Endodermal cell (in vitro differentiated cells): ENCODE results near the gene BTBD9. TPM values are rescaled to one million over a fixed set of nuclear protein-coding genes. Genes with fewer than 3 reads are reported as not detected.

Experiments
- DNase-seq: peaks from one replicate; pipeline ENCODE4 v3.0.0-alpha.2; 2017
- H3K27ac ChIP-seq: 2 replicates; pipeline ENCODE4 v1.5.1; 2013; ENCODE audit warnings: mild to moderate bottlenecking, low read depth, low read length, moderate library complexity
- H3K27me3 ChIP-seq: 2 replicates; pipeline ENCODE4 v1.6.1; 2013; ENCODE audit warnings: mild to moderate bottlenecking, low read length, moderate library complexity; ENCODE audit not compliant: insufficient read depth, control insufficient read depth, poor library complexity, severe bottlenecking
- H3K36me3 ChIP-seq: 2 replicates; pipeline ENCODE4 v1.7.0; 2013; ENCODE audit warnings: mild to moderate bottlenecking, low read length, moderate library complexity; ENCODE audit not compliant: control insufficient read depth, insufficient read depth
- H3K4me1 ChIP-seq: one replicate; pipeline ENCODE4 v1.7.0; 2013; ENCODE audit warnings: low read length; ENCODE audit not compliant: control insufficient read depth, insufficient read depth
- H3K4me3 ChIP-seq: 2 replicates; pipeline ENCODE4 v1.5.1; 2013; ENCODE audit warnings: mild to moderate bottlenecking, low read length, moderate library complexity
- H3K9ac ChIP-seq: 2 replicates; pipeline ENCODE4 v1.6.1; 2013; ENCODE audit warnings: mild to moderate bottlenecking, low read length, moderate library complexity; ENCODE audit not compliant: poor library complexity, severe bottlenecking; ENCODE audit errors: extremely low read depth
- H3K9me3 ChIP-seq: 2 replicates; pipeline ENCODE4 v1.6.1; 2013; ENCODE audit warnings: mild to moderate bottlenecking, low read length, moderate library complexity; ENCODE audit not compliant: control insufficient read depth
- H3K27ac Mint-ChIP-seq: 2 replicates; pipeline ENCODE4 v1.8.0; 2020; ENCODE audit warnings: mixed read lengths
- H3K27me3 Mint-ChIP-seq: 2 replicates; pipeline ENCODE4 v1.8.0; 2021; ENCODE audit warnings: mild to moderate bottlenecking, mixed read lengths; ENCODE audit not compliant: insufficient read depth
- H3K36me3 Mint-ChIP-seq: 2 replicates; pipeline ENCODE4 v1.8.0; 2020; ENCODE audit warnings: low read depth, mixed read lengths
- H3K4me1 Mint-ChIP-seq: 2 replicates; pipeline ENCODE4 v1.8.0; 2020; ENCODE audit warnings: mixed read lengths
- H3K4me3 Mint-ChIP-seq: 2 replicates; pipeline ENCODE4 v1.8.0; 2020; ENCODE audit warnings: mild to moderate bottlenecking, moderate library complexity, mixed read lengths
- H3K9me3 Mint-ChIP-seq: 2 replicates; pipeline ENCODE4 v1.8.0; 2020; ENCODE audit warnings: mild to moderate bottlenecking, mixed read lengths
- CTCF ChIP-seq: fragments of 200-600 bp; sonication (generic); conservative IDR thresholded peaks from 2 replicates; pipeline ENCODE4 v1.5.0; 2021; ENCODE audit warnings: antibody characterized with exemption, mild to moderate bottlenecking
- WGBS, 2 experiments: methylation state at CpG; one replicate each; pipeline versions ENCODE4 v1.1.5 to v1.1.7; 2013; ENCODE audit warnings: missing lambda C conversion rate in 2 of 2, mixed read lengths in 1 of 2; ENCODE audit not compliant: insufficient coverage in 1 of 2, insufficient read length in 1 of 2; 5-methylcytosine and 5-hydroxymethylcytosine counted together
- total RNA-seq, 2 donors: library from RNA; stranded (reverse); fragmentation: NEBNext Ultra II Directional in 1 of 2; extraction: Animal tissue kit (Norgen Biotek cat#: 25700) in 1 of 2; gene quantifications; 2 replicates in 1 of 2; 3 replicates in 1 of 2; pipeline ENCODE4 v1.2.1, GENCODE V29; 2021

Gene BTBD9
- total RNA-seq, 2 donors from 2014 or later: 7.6 to 12.3 TPM

- Histone ChIP-seq H3K4me3 (no peak overlapping the region), H3K36me3 (no peaks in the 10 kb centered on the region), H3K27ac (no peak overlapping the region), H3K4me1 (peaks cover 3% of the 10 kb centered on the region), H3K9ac (no peak overlapping the region), H3K9me3 (no peaks in the 10 kb centered on the region), H3K27me3 (no peaks in the 10 kb centered on the region)
- H3K36me3 Mint-ChIP-seq: no peaks in the 10 kb centered on the region
- H3K27me3 Mint-ChIP-seq: no peaks in the 10 kb centered on the region
- H3K9me3 Mint-ChIP-seq: no peaks in the 10 kb centered on the region
- H3K4me3 Mint-ChIP-seq: no peak overlapping the region
- H3K27ac Mint-ChIP-seq: no peak overlapping the region
- 75 to 85% methylated on average over 2 to 5 of the region's 5 CpGs for WGBS, 2 experiments
- DNase-seq: peak; percentile 79
- H3K4me1 Mint-ChIP-seq: no peaks in the 10 kb centered on the region
- no peak for TF ChIP-seq CTCF
Observed at GRCh38 chr6:38503032-38503773, 136.5 kb downstream of the BTBD9 start.

- peaks cover 3% of the 10 kb centered on the region for H3K4me1 ChIP-seq
- Mint-ChIP-seq H3K27ac (no peak overlapping the region), H3K4me1 (no peaks in the 10 kb centered on the region), H3K36me3 (no peaks in the 10 kb centered on the region), H3K9me3 (no peaks in the 10 kb centered on the region), H3K4me3 (no peak overlapping the region), H3K27me3 (no peaks in the 10 kb centered on the region)
- 89 to 94% methylated on average over 3 to 4 of the region's 4 CpGs for WGBS, 2 experiments
- H3K4me3 ChIP-seq: no peak overlapping the region
- TF ChIP-seq CTCF: no peak
- H3K36me3 ChIP-seq: no peaks in the 10 kb centered on the region
- DNase-seq: no peak
- H3K27me3 ChIP-seq: no peaks in the 10 kb centered on the region
- no peak overlapping the region for H3K27ac ChIP-seq
- no peaks in the 10 kb centered on the region for H3K9me3 ChIP-seq
- H3K9ac ChIP-seq: no peak overlapping the region
Observed at GRCh38 chr6:38502423-38502822, 137.3 kb downstream of the BTBD9 start.

GRCh38 chr6:38501931-38502330 lies 137.8 kb downstream of the BTBD9 start:
- no peaks in the 10 kb centered on the region for H3K4me1 Mint-ChIP-seq
- WGBS, 2 experiments: 88% methylated on average over 1 of the region's 1 CpG; no CpG with 5 or more reads in 1 of the 2 experiments
- no peak overlapping the region for H3K4me3 Mint-ChIP-seq
- Histone ChIP-seq H3K36me3 (no peaks in the 10 kb centered on the region), H3K27ac (no peak overlapping the region), H3K4me1 (peaks cover 3% of the 10 kb centered on the region), H3K9ac (no peak overlapping the region), H3K27me3 (no peaks in the 10 kb centered on the region), H3K9me3 (no peaks in the 10 kb centered on the region), H3K4me3 (no peak overlapping the region)
- DNase-seq: no peak
- no peaks in the 10 kb centered on the region for H3K36me3 Mint-ChIP-seq
- H3K27me3 Mint-ChIP-seq: no peaks in the 10 kb centered on the region
- no peaks in the 10 kb centered on the region for H3K9me3 Mint-ChIP-seq
- no peak for TF ChIP-seq CTCF
- no peak overlapping the region for H3K27ac Mint-ChIP-seq
